NCI-H2196 (cell line): ENCODE data around the gene ACACA.

Source experiments
- DNase-seq: peaks from one replicate; lab custom pipeline; 2025; ENCODE audit not compliant: unreplicated experiment; lab: John Stamatoyannopoulos, UW

Gene ACACA

DNA sequence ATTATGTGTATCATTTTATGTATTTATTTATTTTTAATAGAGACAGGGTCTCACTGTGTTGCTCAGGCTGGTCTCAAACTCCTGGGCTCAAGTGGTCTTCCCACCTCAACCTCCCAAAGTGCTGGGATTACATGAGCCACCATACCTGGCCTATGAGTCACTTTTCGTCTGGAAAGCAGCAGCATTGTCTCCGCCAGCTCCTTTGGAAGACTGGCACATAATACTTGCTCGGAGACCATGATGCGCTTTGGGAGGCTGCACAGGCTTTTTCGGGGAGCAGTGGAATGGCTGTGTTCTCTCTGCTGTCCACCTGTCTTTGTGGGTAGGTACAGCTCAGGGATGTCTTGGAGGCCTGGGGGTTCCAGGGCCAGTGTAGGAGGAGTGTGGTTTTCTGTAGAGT lies 355.7 kb downstream of the ACACA start:
- no peak for DNase-seq

DNA sequence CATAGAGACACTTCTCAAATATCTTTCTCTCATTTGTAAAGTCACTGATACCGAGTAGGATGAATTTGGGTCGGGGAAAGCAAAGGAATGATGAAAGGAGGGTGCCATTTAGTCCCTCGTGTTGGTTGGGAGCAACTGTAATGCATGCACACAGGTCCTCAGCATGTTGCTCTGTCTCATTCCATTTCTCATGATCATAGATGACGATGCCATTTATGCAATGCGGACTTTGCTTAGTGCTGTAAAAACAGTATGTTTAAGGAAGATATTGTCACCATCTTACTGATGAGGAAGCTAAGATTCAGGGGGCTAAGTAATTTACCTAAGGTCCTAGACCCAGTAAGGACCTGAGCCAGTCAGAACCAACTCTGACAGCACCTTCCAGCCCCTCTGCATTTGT lies 357.8 kb downstream of the ACACA start:
- no peak for DNase-seq

DNA sequence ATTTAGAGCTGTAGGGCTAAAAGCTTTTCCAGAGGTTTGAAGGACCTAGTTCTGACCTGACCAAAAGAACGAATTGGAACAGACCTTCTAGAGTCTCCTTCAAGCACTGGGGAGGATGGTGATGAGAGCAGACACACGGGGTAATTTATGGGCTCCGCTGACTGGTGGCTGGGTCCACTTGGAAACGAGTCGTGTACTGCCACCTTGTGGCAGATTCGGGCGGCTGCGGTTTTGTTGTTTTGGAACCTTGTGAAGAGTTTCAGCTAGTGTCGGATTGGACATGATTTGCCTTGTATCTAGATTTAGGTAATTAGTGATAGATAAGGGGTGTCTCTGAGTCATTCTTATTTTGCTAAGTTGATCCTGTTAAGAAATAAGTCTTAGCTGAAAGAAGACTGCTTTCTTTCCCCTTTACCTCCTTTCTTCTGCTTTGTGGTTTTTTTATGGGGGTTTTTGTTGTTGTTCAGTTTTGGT lies 359.0 kb downstream of the ACACA start:
- peak; percentile 67 for DNase-seq

DNA sequence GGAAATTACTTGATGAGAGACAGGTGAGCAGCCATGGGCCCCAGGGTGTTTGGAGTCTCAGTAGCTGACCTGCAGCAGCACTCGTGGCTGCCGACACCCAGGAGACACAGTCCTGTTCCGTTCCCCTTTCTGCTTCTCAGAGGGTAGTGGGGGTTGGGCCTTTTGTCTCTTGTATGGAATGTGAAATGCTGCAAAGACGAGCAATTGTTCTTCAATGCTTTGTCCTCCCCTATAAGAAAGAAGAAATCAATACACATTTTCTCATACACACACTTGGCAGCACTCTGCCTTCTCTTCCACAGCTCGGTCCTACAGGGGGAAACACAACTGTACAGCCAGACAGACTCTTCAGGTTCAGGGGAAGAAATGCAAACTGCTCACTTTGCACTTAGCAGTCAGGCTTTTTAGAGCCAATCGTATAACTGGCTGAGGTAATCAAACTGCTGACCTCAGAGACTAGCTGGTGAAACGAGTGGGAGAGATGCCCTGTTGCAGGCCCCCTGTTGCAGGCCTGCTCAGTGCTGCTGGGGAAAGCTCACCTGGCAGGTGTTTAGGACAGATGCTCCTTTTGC lies 361.2 kb downstream of the ACACA start:
- no peak for DNase-seq

DNA sequence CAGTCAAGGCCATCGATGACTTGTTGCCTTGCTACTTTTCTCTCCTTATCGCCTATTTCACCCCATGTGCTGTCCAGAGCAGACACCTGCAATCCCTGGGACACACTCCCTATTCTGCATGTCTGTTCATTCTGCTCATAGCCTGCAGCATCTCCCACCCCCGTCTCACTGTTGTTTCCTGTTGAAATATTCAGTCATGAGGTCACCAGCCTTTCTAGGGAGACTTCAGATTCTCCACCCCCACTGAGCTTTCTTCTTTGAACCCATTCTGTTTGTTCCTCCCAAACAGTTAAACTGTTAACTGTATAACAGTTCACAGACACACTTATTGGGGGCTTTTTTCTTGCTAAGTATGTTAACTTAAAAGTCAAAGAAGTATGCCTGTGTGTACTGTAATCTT lies 363.4 kb downstream of the ACACA start:
- DNase-seq, result no peak

DNA sequence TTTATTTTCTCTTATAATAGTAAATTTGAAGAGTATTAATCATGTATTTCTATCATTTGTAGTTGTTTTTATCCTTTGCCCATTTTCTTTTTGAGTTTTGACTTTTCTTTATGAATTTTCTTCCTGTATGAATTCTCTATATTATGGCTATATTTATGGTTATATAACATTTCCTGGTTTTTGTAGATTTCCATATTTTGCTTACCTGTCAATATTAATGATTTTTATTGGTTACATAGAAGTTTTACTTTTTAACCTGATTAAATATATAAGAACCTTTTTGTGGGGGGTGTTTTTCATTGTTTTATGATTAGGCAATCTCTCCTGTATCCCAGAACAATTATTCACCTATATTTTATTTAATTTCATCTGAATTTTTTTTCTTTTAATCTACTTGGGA lies 364.7 kb downstream of the ACACA start:
- no peak for DNase-seq

DNA sequence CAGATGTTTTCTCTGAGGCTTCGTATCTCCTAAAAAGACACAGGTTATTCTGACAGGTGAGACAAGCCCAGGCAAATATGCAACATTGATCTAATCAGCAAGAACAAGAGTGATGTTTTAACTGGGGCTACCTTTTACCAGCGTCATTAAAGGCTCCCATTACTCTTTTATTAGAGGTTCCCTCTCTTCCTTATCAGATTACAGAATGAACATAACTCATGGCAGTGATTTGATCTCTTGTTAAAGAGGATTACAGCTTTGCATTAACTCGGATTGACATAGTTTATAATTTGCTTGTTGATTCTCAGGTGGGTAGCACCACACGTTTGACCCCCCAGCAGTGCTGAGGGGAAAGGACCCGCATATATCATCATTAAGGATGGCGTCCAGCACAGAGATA lies 367.4 kb downstream of the ACACA start:
- no peak for DNase-seq

DNA sequence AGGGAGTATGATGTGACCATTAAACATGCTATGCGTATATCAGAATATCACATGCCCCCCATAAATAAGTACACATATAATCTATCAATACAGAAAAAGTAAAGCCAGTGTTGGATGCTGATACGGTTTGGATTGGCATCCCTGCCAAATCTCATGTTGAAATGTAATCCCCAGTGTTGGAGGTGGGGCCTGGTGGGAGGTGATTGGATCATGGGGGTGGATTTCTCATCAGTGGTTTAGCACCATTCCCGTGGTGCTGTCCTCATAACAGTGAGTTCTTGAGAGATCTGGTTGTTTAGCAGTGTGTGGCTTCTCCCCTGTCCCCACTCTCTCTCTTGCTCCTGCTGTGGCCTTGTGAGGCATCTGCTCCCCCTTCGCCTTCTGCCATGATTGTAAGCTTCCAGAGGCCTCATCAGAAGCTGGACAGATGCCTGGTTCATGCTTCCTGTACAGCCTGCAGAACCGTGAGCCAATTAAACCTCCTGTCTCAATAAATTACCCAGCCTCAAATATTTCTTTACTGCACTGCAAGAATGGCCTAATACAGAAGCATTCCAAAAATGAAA lies 369.0 kb downstream of the ACACA start:
- DNase-seq, result no peak
